Measurements from ENCODE around the gene CCDC102A. TPM values are rescaled to one million over a fixed set of nuclear protein-coding genes. Genes with fewer than 3 reads are reported as not detected.
A peak's percentile ranks its signal among the peaks of the same experiment; 100 is the strongest.

The CCDC102A gene
- total and polyA plus RNA-seq, 10 of the 15 experiments (the other 5 are each of a cell fraction or from before 2014, with no cell fraction given) = 0.03 to 5.9 (median 2.4) TPM

GRCh38 chr16:57486858-57487834 is 49.2 kb downstream of the CCDC102A start:
- H3K36me3 ChIP-seq (ENCODE audit: control insufficient read depth in 2 of 2, insufficient read depth in 2 of 2, low read length in 1 of 2) = no peaks in the 10 kb centered on the region
- 49% methylated on average over 7 of the region's 8 CpGs for WGBS (ENCODE audit: insufficient coverage, insufficient replicate concordance, low lambda C conversion rate, missing lambda C conversion rate)
- BruUV-seq (replicated peaks) = TSS peak; percentile 57
- CTCF ChIA-PET = interaction anchor here (0.9 to 4.1 kb wide), 13 partner anchors 11 to 70 kb away, joined by 3 to 25 read pairs (median 6); partner anchors contain the start of genes CCDC102A, CIAPIN1, COQ9 and POLR2C
- peaks cover 15% of the 10 kb centered on the region for H3K4me1 ChIP-seq (ENCODE audit: control insufficient read depth, insufficient read depth, low read length)
- no peaks in the 10 kb centered on the region for H3K79me2 ChIP-seq (ENCODE audit: control insufficient read depth, insufficient read depth, low read length)
- no peak for FAIRE-seq
- ATAC-seq = peak; percentile 58
- in situ Hi-C loops (cut with MboI) (no loop called here), intact Hi-C loops (cut with micrococcal nuclease; ENCODE audit: unreplicated experiment) (loop anchor here (2.0 kb wide), 1 partner anchor 50 kb away; the partner anchor contains the start of gene CCDC102A)
- H3K9ac ChIP-seq (ENCODE audit: control insufficient read depth, insufficient read depth, low read length) = peak overlapping the region; percentile 54; the same call in 1 of the 2 replicates
- H4K20me1 ChIP-seq (ENCODE audit: control insufficient read depth, insufficient read depth) = no peaks in the 10 kb centered on the region
- peak overlapping the region; percentile 81 for H2AFZ ChIP-seq (ENCODE audit: control insufficient read depth, low read depth, low read length)
- RAD21 ChIA-PET (ENCODE audit: unreplicated experiment) = interaction anchor here (0.6 to 2.5 kb wide), 17 partner anchors 11 to 516 kb away, joined by 3 to 16 read pairs (median 4); partner anchors contain the start of genes ADGRG5, CCDC102A, CIAPIN1 and COQ9
- H3K27ac ChIP-seq (ENCODE audit: control insufficient read depth, insufficient read depth) = no peak overlapping the region
- SMC1A ChIA-PET (ENCODE audit: uncharacterized antibody, unreplicated experiment) = interaction anchor here (0.6 to 3.5 kb wide), 17 partner anchors 9 to 300 kb away, joined by 3 to 17 read pairs (median 4); partner anchors contain the start of genes ADGRG5 and CCDC102A
- POLR2A ChIA-PET = interaction anchor here (0.8 to 1.9 kb wide), 4 partner anchors 25 to 50 kb away, joined by 3 to 10 read pairs (median 4); partner anchors contain the start of genes CCDC102A and POLR2C
- H3K4me2 ChIP-seq (ENCODE audit: control insufficient read depth, insufficient read depth) = peak overlapping the region; percentile 64
- peak overlapping the region; percentile 12; the same call in 1 of the 2 replicates for H3K4me3 ChIP-seq
- peaks cover 0 to 2% of the 10 kb centered on the region in 2 experiments; a peak in 1 of 4 replicates for H3K27me3 ChIP-seq (replicated peaks in 1 of 2; ENCODE audit: control insufficient read depth in 2 of 2, insufficient read depth in 2 of 2, low read length in 1 of 2)
- no peaks in the 10 kb centered on the region; the same call in 2 of the 3 replicates for H3K9me3 ChIP-seq (replicated peaks; ENCODE audit: control insufficient read depth, insufficient read depth, low read length)
- DNase-seq (ENCODE audit: low read depth, low spot score) = no peak
- TF ChIP-seq IKZF1 (conservative IDR thresholded peaks at IDR 0.05) (peak; percentile 56; the same call in 1 of the 2 replicates), IKZF2 (IDR thresholded peaks at IDR 0.05) (peak in 1 of 2 experiments; percentile 30; a peak in 1 of 4 replicates), LARP7 (IDR thresholded peaks at IDR 0.05) (no peak), HDAC6 (IDR thresholded peaks at IDR 0.05; ENCODE audit: unreplicated experiment) (no peak), RFX5 (IDR thresholded peaks at IDR 0.05; ENCODE audit: low read depth, low read length) (no peak), NR2F1 (conservative IDR thresholded peaks at IDR 0.05) (peak; percentile 79), SMARCA5 (IDR thresholded peaks at IDR 0.05) (no peak), BRCA1 (IDR thresholded peaks at IDR 0.05; ENCODE audit: low read depth, low read length) (no peak), PAX5 (IDR thresholded peaks at IDR 0.05; ENCODE audit: borderline replicate concordance, low read depth, low read length) (no peak), MEF2B (IDR thresholded peaks at IDR 0.05; ENCODE audit: partially characterized antibody, poor library complexity, severe bottlenecking) (peak; percentile 35), SKIL (IDR thresholded peaks at IDR 0.05; ENCODE audit: low read depth, poor library complexity, severe bottlenecking) (no peak), ZBTB40 (IDR thresholded peaks at IDR 0.05; ENCODE audit: borderline replicate concordance) (0 out of 2 replicates have a peak, but pooled peaks have one; percentile 6), ZNF24 (IDR thresholded peaks at IDR 0.05) (no peak), MEF2A (IDR thresholded peaks at IDR 0.05; ENCODE audit: insufficient read depth, low read depth, low read length) (no peak), DPF2 (IDR thresholded peaks at IDR 0.05) (peak; percentile 54; the same call in 1 of the 2 replicates)

Data from GM12878 (cell line).